CD4-positive, alpha-beta T cell (primary cell): ENCODE results near the gene FABP1. TPM values are rescaled to one million over a fixed set of nuclear protein-coding genes. Genes with fewer than 3 reads are reported as not detected.

Experiments
- ATAC-seq: fragments of 200-7000 bp; cut with Tn5 transposase; one replicate; pipeline ENCODE4 v1.10.0; 2022; ENCODE audit warnings: mild to moderate bottlenecking; ENCODE audit not compliant: poor library complexity
- CTCF ChIA-PET: fragments of 350-600 bp; sonication (Branson Sonifier 250); formaldehyde crosslinking; loops from one replicate; lab custom pipeline; 2021; ENCODE audit warnings: antibody characterized with exemption, inconsistent platforms; lab: Charles Lee
- POLR2A ChIA-PET: fragments of 350-600 bp; sonication (Branson Sonifier 250); formaldehyde crosslinking; loops from one replicate; lab custom pipeline; 2021; ENCODE audit warnings: antibody characterized with exemption, inconsistent platforms; lab: Charles Lee
- DNase-seq, 14 experiments: peaks; one replicate each; pipeline ENCODE4 v3.0.0-alpha.2; 2013 to 2020; ENCODE audit warnings: mixed read lengths in 2 of 14
- H3K27ac ChIP-seq, 2 donors: one replicate each; pipeline versions ENCODE4 v1.5.1 to v1.7.0; 2013; ENCODE audit warnings: low read length in 2 of 2, low read depth in 1 of 2, mild to moderate bottlenecking in 1 of 2
- H3K27me3 ChIP-seq, 2 experiments: 1 replicate in 1 of 2; 2 replicates in 1 of 2; pipeline versions ENCODE4 v1.6.1 to v1.7.0; 2013; ENCODE audit warnings: low read length in 2 of 2, control low read depth in 1 of 2, mild to moderate bottlenecking in 1 of 2, moderate library complexity in 1 of 2; ENCODE audit not compliant: insufficient read depth in 2 of 2, control insufficient read depth in 1 of 2
- H3K36me3 ChIP-seq: one replicate; pipeline ENCODE4 v1.6.1; 2013; ENCODE audit warnings: low read length, control low read depth; ENCODE audit not compliant: insufficient read depth
- H3K4me1 ChIP-seq: one replicate; pipeline ENCODE4 v1.6.1; 2013; ENCODE audit warnings: low read length, control low read depth; ENCODE audit not compliant: insufficient read depth
- H3K4me3 ChIP-seq: one replicate; pipeline ENCODE4 v1.5.1; 2013; ENCODE audit warnings: mild to moderate bottlenecking, low read length, moderate library complexity
- H3K9me3 ChIP-seq, 2 experiments: 1 replicate in 1 of 2; 2 replicates in 1 of 2; pipeline versions ENCODE4 v1.6.1 to v1.7.0; 2013; ENCODE audit warnings: low read length in 2 of 2, mild to moderate bottlenecking in 2 of 2, control low read depth in 1 of 2, moderate library complexity in 1 of 2; ENCODE audit not compliant: control insufficient read depth in 1 of 2, insufficient read depth in 1 of 2
- H3K27ac Mint-ChIP-seq: one replicate; pipeline ENCODE4 v1.8.0; 2020; ENCODE audit warnings: mixed read lengths
- H3K27me3 Mint-ChIP-seq: one replicate; pipeline ENCODE4 v1.8.0; 2021; ENCODE audit warnings: mixed read lengths
- H3K36me3 Mint-ChIP-seq: one replicate; pipeline ENCODE4 v1.8.0; 2021; ENCODE audit warnings: low read depth, mixed read lengths
- H3K4me1 Mint-ChIP-seq: one replicate; pipeline ENCODE4 v1.8.0; 2021; ENCODE audit warnings: low read depth, mixed read lengths
- H3K4me3 Mint-ChIP-seq: one replicate; pipeline ENCODE4 v1.8.0; 2020; ENCODE audit warnings: mild to moderate bottlenecking, mixed read lengths
- H3K9me3 Mint-ChIP-seq: one replicate; pipeline ENCODE4 v1.8.0; 2020; ENCODE audit warnings: mixed read lengths
- CTCF ChIP-seq: fragments of 200-600 bp; IDR thresholded peaks from one replicate; pipeline ENCODE4 v1.8.0; 2022; ENCODE audit warnings: antibody characterized with exemption, mild to moderate bottlenecking
- intact Hi-C, 2 experiments: fragments of 100-400 bp; cut with DNase I in 1 of 2; cut with micrococcal nuclease in 1 of 2; formaldehyde crosslinking; loops; one replicate each; pipeline versions ENCODE4 v1.15.1 to v1.9.0; 2023 to 2025; cut with DNase I, micrococcal nuclease
- total RNA-seq, 174 experiments: library from RNA in 2 of 174; stranded (reverse) in 2 of 174; gene quantifications; one replicate each; pipeline ENCODE4 v1.2.3 and lab custom pipeline; 2021 to 2026

FABP1 gene
- total RNA-seq, 2 experiments from 2014 or later = not detected

DNA sequence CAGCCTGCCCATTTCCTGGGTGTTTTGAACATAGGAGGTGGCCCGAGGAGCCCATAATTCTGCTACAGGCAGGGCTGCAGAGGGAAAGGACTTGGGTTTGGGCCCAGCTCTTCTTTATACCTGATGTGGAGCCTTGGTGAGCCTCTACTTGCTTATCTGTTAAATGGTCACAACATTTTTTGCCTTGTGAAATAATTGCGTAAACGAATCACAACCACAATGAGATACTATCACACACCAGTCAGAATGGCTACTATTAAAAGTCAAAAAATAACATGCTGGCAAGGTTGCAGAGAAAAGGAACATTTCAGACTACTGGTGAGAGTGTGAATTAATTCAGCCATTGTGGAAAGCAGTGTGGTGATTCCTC lies 4.1 kb upstream of the FABP1 start:
- H3K9me3 Mint-ChIP-seq = no peaks in the 10 kb centered on the region
- Histone ChIP-seq H3K9me3 (no peaks in the 10 kb centered on the region), H3K4me1 (no peaks in the 10 kb centered on the region), H3K27me3 (peaks cover 7 to 10% of the 10 kb centered on the region in 2 experiments), H3K4me3 (no peak overlapping the region), H3K36me3 (no peaks in the 10 kb centered on the region), H3K27ac (no peak overlapping the region)
- ChIA-PET CTCF (no interaction called here), POLR2A (no interaction called here)
- H3K36me3 Mint-ChIP-seq = no peaks in the 10 kb centered on the region
- no peak overlapping the region for H3K4me3 Mint-ChIP-seq
- no peak overlapping the region for H3K27ac Mint-ChIP-seq
- H3K4me1 Mint-ChIP-seq = no peaks in the 10 kb centered on the region
- ATAC-seq (no peak), DNase-seq (no peak)
- TF ChIP-seq CTCF = no peak
- intact Hi-C loops = no loop called here
- peaks cover 8% of the 10 kb centered on the region for H3K27me3 Mint-ChIP-seq

- Mint-ChIP-seq H3K27ac (no peak overlapping the region), H3K9me3 (no peaks in the 10 kb centered on the region), H3K36me3 (no peaks in the 10 kb centered on the region), H3K27me3 (peaks cover 8% of the 10 kb centered on the region), H3K4me1 (no peaks in the 10 kb centered on the region), H3K4me3 (no peak overlapping the region)
- H3K4me1 ChIP-seq = no peaks in the 10 kb centered on the region
- intact Hi-C loops = no loop called here
- peaks cover 2 to 6% of the 10 kb centered on the region in 2 experiments for H3K27me3 ChIP-seq
- DNase-seq (no peak), ATAC-seq (no peak)
- ChIA-PET CTCF (no interaction called here), POLR2A (no interaction called here)
- H3K27ac ChIP-seq = no peak overlapping the region
- no peaks in the 10 kb centered on the region for H3K36me3 ChIP-seq
- no peak overlapping the region for H3K4me3 ChIP-seq
- H3K9me3 ChIP-seq = no peaks in the 10 kb centered on the region
- TF ChIP-seq CTCF = no peak
Observed at GRCh38 chr2:88131201-88131998, 3.5 kb upstream of the FABP1 start.

- ChIA-PET POLR2A (no interaction called here), CTCF (no interaction called here)
- no peak overlapping the region for H3K27ac Mint-ChIP-seq
- intact Hi-C loops = no loop called here
- Histone ChIP-seq H3K36me3 (no peaks in the 10 kb centered on the region), H3K9me3 (no peaks in the 10 kb centered on the region), H3K27ac (no peak overlapping the region), H3K4me1 (no peaks in the 10 kb centered on the region), H3K27me3 (no peaks in the 10 kb centered on the region), H3K4me3 (no peak overlapping the region)
- no peak for DNase-seq
- no peaks in the 10 kb centered on the region for H3K36me3 Mint-ChIP-seq
- H3K27me3 Mint-ChIP-seq = peaks cover 8% of the 10 kb centered on the region
- H3K4me3 Mint-ChIP-seq = no peak overlapping the region
- H3K4me1 Mint-ChIP-seq = no peaks in the 10 kb centered on the region
- no peak for TF ChIP-seq CTCF
- no peaks in the 10 kb centered on the region for H3K9me3 Mint-ChIP-seq
- no peak for ATAC-seq
Observed at GRCh38 chr2:88129313-88129959, 1.6 kb upstream of the FABP1 start.
